HUDEP-2 (cell line): ENCODE results near the gene CEND1.

ENCODE experiments used
- DNase-seq, 76 experiments: peaks; one replicate each; lab custom pipeline; 2025; ENCODE audit not compliant: unreplicated experiment in 76 of 76; lab: John Stamatoyannopoulos, UW

The CEND1 gene

GRCh38 chr11:789943-790342 is at the start of gene CEND1:
Gene CEND1, minus strand, starts transcription at chr11:790090. Its CDS starts 1,514 bp downstream, at chr11:788576.
- no peak for DNase-seq

- no peak for DNase-seq
Measured at GRCh38 chr11:839280-839623, 49.4 kb upstream of the CEND1 start.

- DNase-seq, result peak in 42 of 76 experiments; percentile 14 to 77 (median 45)
Measured at GRCh38 chr11:838441-839279, 48.8 kb upstream of the CEND1 start.

- no peak for DNase-seq
Measured at GRCh38 chr11:837990-838307, 48.1 kb upstream of the CEND1 start.

GRCh38 chr11:837189-837989 is 47.5 kb upstream of the CEND1 start:
- peak in 5 of 76 experiments; percentile 19 to 30 (median 25) for DNase-seq

- no peak for DNase-seq
Measured at GRCh38 chr11:836700-837099, 46.8 kb upstream of the CEND1 start.

- DNase-seq, result no peak
Measured at GRCh38 chr11:836274-836673, 46.4 kb upstream of the CEND1 start.

GRCh38 chr11:834371-835316 is 44.8 kb upstream of the CEND1 start:
- peak in 1 of 76 experiments; percentile 23 for DNase-seq

GRCh38 chr11:833849-834311 is 44.0 kb upstream of the CEND1 start:
- DNase-seq, result no peak

- peak in 38 of 76 experiments; percentile 15 to 67 (median 48) for DNase-seq
Measured at GRCh38 chr11:833114-833791, 43.4 kb upstream of the CEND1 start.

- DNase-seq, result peak in 13 of 76 experiments; percentile 20 to 67 (median 45)
Measured at GRCh38 chr11:832529-833113, 42.7 kb upstream of the CEND1 start, which contains the start of gene CD151. Gene CD151, plus strand, starts transcription at chr11:832952. Its CDS starts 3,118 bp downstream, at chr11:836070.

- DNase-seq, result no peak
Measured at GRCh38 chr11:831961-832528, 42.2 kb upstream of the CEND1 start.

- no peak for DNase-seq
Measured at GRCh38 chr11:831118-831864, 41.4 kb upstream of the CEND1 start.

GRCh38 chr11:830295-831117 is 40.6 kb upstream of the CEND1 start:
- DNase-seq, result peak in 34 of 76 experiments; percentile 14 to 71 (median 44)

- no peak for DNase-seq
Measured at GRCh38 chr11:829847-830294, 40.0 kb upstream of the CEND1 start.

- DNase-seq, result no peak
Measured at GRCh38 chr11:829176-829846, 39.4 kb upstream of the CEND1 start.
